ENCODE measurements around the gene GMPR2.
"Not testable (repeated sequence)": the region's sequence is repeated elsewhere in the genome, so short reads cannot be mapped to it uniquely, and the experiment has no call there.

The GMPR2 gene

DNA sequence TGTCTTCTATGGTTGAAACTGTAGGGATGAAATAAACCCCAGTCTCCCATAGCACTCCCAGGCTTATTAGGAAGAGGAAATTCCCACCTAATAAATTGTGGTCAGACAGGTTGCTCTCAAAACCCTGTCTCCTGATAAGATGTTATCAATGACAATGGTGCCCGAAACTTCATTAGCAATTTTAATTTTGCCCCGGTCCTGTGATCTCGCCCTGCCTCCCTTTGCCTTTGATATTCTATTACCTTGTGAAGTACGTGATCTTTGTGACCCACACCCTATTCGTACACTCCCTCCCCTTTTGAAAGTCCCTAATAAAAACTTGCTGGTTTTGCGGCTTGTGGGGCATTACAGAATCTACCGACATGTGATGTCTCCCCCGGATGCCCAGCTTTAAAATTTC, 30.2 kb upstream of the GMPR2 start:
- not testable (repeated sequence) for DNase-seq (ENCODE audit: low spot score)

DNA sequence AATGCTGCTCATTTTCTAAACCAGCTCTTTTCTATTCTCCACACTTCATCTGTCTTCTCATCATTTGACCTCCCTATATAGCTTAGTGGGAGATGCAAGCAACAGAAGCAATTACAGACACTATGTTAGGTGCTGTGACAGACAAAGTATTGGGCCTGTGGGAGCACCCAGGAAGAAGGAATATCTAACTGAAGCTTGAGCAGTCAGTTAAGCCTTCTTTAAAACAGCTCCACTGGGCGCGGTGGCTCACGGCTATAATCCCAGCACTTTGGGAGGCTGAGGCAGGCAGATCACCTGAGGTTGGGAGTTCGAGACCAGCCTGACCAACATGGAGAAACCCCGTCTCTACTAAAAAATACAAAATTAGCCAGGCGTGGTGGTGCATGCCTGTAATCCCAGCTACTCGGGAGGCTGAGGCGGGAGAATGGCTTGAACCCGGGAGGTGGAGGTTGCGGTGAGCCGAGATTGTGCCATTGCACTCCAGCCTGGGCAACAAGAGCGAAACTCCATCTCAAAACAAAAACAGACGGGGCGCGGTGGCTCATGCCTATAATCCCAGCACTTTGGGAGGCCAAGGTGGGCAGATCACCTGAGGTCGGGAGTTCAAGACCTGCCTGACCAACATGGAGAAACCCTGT, 29.4 kb upstream of the GMPR2 start:
- DNase-seq (ENCODE audit: low spot score) = not testable (repeated sequence)

DNA sequence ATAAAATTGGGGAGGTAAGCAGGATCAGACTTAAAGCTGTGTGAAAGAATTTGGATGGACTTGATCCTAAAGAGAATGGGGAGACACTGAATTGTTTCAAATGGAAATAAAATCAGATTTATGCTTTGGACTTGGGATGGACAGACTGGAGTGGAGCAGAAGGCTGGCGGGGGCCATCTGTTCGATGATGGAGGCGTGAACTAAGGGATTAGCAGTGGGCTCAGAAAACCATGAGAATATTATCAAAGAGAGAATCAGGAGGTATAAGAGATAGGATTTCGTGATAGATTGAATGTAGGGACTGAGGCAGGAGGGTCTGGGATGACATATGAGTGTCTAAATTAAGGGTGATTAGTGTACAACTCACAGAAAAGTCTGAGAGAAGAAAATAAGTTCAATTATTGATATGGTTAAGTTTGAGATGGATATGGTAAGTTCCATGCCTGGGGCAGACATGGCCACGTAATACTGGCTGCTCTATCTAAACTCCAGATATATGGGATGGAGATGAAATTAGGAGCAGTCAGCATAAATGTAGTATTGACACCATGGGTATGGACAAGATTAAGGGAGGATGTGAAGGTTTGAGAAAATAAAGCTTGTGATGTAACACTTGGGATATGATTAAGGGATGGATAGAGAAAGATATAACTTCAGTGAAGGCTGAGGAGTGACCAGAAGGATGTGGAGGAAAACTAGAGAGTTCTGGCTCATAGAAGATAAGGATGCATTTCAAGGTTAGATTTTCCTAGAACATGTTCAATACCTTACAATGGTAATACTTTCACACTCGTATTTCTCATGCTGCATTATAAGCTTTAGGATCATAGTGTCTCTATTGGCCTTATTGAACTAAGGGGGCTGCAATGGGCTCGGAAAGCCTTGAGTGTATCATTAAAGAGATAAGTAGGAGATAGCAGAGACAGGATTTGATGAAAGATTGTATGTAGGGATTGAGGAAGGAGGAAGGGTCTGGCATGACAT, 28.3 kb upstream of the GMPR2 start:
- DNase-seq (ENCODE audit: low spot score) = no peak

DNA sequence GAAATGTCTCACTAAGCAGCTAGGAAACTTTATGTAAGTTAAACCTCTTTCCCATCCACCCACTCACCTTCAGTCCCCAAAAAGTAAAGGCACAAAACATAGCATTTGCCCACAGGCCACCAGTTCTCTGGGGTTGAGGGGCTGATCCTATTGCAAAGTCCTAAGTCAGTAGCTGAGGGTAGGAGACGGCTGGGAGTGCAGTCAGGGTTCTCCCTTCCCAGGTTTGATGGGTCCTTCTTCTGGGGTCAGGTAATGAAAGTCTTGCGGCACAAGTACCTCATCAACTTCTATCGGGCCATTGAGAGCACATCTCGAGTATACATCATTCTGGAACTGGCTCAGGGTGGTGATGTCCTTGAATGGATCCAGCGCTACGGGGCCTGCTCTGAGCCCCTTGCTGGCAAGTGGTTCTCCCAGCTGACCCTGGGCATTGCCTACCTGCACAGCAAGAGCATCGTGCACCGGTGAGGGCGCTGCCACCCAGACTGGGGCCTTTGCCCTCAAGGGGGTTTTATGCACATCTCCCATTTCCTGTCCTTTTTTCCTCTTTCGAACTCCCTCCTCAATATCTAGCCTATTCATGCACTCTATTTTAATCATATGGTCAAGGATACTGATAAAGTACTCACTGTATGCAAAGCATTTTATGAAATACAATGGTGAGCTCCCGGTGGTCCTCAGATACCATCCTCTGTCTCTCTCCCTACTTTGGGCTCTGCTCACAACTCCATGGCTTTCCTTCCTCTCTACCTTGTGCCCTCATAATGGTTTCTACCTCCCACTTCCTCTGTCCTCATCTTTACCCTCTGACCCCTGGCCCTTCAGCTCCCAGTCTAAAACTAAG, 26.2 kb upstream of the GMPR2 start:
- DNase-seq (ENCODE audit: low spot score) = no peak

DNA sequence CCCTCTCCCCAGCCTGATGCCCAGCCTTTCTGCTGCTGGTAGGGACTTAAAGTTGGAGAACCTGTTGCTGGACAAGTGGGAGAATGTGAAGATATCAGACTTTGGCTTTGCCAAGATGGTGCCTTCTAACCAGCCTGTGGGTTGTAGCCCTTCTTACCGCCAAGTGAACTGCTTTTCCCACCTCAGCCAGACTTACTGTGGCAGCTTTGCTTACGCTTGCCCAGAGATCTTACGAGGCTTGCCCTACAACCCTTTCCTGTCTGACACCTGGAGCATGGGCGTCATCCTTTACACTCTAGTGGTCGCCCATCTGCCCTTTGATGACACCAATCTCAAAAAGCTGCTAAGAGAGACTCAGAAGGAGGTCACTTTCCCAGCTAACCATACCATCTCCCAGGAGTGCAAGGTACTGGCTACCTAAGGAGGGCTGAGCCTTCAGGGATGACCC, 25.6 kb upstream of the GMPR2 start:
- DNase-seq (ENCODE audit: low spot score) = no peak

DNA sequence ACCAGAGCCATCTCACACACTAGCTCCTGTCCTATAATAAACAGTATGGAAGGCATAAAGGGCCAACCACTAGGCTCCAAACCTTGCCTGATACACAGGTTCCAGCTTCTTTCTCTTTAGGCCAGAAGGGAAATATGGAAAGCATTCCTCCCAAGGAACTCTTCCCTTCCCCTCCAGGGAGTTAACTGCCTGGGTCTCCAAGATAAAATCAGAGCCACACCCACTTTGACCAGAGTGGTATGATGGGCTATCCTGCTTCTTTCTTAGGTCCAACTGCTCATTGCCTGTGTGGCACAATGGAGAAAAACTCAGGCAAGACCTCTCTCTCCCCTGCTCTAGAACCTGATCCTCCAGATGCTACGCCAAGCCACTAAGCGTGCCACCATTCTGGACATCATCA, 25.1 kb upstream of the GMPR2 start:
- DNase-seq (ENCODE audit: low spot score) = no peak

DNA sequence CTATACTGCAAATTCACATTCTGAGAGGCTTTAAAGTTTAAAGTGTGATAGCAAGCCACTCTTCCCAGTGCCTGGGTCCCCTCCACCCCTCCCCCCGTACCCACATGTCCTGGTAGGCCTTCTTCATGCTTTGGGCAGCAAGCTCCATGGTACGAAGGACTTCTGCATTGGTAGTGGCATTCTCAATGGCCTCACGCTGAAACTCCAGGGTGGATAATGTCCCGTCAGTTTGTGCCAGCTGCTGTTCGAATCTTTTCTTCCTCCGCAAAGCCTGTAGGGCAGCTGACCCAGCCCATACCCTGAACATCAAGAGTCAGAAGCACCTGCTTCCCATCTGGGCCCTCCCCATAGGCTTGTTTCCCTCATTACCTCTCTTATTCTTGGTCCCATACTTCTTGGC, 21.4 kb upstream of the GMPR2 start:
- DNase-seq (ENCODE audit: low spot score) = no peak

DNA sequence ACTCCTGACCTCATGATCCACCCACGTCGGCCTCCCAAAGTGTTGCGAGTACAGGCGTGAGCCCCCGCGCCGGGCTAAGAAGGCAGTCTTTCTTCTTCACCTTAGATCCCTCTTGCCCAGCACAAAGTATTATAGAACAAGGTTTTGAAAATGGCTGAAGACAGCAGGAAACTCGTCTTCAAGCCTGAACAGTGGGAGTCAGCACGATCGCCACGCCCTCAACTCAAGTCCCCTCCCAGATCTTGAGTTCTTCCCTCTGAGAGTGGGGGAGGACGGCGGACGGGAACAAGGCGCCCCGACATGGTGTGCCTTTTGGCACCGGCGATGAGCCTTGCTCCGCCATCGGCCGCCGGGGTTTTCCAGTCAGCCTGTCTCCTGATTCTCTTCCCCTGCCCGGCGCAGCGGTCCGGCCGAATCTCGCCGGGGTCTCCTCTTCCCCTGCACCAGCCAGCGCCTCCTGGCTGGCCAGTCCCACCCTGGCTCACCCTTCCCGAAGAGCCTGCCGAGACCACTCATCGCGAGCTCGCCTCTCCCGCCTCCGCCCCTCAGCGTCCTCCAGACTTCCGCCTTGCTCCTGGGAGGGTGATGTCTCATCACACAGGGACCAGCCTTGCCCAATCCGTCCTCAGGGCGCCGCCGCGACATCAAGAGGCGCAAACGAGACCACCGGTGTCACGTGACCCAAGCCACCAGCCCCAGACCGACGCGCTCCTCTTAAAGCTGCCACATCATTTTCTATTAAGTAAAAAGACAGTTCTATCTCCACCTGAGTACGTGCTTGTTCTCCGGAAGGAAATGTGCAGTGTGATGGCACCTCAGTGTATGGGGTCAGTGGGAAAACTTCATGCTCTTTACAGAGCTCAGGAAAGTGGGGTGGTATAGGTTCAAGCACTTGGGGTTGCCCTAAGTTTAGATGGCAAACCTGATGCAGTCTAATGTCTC, 19.5 kb upstream of the GMPR2 start, which contains the start of gene CHMP4A:
TSS of gene CHMP4A (minus strand) at position 565 of the 942 bp plus-strand sequence. CDS start at position 516, 49 bp downstream.
- DNase-seq (ENCODE audit: low spot score) = peak; percentile 97

DNA sequence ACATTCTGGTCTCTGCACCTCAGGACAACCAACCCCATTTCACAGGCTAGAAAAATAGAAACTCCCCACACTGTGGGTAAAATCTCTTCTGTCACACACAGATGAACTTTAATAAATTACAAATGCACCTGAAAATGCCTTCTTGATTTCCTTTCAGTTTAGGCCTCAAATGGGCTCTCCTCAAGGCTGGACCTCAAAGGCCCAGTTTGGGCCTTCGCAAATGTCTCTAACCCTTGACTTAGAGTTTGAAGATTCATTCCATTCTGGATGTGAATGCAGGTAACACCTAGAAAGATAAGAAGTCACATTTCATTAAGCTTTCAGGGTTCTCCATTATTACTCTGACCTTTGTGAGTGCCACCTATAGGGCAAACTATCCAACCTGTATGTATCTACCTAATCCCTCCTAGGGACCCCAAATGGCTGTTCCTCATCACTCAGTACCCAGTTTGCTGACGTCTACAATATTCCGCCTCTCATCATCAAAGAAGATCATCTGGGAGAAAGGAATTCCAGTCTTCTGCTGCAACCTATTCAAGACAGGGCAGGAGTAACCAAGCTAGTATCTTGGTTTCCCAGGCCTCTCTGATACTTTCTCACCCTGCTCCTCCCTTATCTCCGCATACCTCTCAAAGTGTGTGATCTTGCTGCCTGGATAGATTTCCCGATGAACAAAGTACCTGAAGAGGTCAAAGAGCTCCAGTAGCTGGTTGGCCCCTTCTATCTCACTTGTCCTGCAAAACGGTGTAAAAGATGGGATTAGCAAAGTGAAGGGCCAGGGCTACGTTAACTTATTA, 18.7 kb upstream of the GMPR2 start:
- DNase-seq (ENCODE audit: low spot score) = no peak

DNA sequence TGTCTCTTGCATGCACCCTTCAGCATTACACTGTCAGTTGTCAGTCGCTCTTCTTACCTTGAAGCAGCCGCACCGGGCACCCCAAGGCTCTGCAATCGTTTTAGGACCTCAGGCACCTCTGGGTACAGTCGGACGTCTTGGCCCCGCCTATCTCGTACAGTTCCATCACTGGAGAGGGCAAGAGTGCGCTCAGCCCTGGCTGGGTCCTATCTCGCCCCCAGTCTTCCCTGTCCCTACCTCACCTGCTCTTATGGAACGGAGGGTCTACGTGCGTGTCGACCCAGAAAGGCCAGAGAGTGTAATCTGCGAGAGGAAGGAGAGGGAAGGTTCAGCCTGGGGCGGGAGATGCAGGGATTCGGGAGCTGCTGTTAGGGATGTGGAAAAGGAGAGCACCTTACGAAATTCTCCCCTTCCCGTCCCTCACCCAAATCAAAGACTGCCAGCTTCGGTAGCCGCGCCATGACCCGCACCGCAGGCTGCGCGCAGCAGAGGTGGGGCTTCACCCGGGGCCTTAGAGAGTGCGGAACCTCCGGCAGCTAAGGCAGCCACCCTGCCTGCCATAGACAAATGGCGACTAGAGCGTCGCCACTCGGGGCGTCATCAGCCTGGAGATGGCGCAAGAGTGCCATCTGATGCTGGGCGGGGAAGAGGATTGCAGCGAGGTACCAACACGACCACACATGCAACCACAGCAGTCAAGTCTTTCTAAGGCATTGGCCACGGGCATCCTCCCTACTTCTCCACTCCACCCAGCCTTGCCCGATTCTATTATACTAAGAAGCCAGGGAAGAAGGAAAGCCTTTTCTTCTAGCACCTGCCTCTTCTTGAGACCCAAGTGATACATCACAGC, 17.0 kb upstream of the GMPR2 start, which contains the start of gene MDP1:
TSS of gene MDP1 (minus strand) at position 572 of the 850 bp plus-strand sequence. CDS start at position 461, 111 bp downstream.
- peak; percentile 96 for DNase-seq (ENCODE audit: low spot score)

DNA sequence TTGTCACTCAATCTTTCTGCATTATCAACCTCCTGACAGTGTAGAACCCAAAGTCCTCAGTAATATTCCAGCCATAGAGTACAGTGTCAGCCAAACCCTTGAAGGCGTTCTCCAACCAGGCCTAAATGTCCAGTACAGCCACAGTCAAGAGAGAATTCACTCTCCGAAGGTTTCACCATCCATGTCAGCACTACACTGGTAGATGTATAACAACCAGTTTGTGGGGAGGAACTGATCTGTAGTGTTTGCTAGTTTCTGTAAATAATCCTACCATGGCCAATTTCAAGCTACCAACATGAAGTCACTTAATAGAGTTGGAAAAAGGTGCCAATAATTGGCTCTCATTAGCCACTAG, 16.4 kb upstream of the GMPR2 start:
- DNase-seq (ENCODE audit: low spot score) = no peak

DNA sequence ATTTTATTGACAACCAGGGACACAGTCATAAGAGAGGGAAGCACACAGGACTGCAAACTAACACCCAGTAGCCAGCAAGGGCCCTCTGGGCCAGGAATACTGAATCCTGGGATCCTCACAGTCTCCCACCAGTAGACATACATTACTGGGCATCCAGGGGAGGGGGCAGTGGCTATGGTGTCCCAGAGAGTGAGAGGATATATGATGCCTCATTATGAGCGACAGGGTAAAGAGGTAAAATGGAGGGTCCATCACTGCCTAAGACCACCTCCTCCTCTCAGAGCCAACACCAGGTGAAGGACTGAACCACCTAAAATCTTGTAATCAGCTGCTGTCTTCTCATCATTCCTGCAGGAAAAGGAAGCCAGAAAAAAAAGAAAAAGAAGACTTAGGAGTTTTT, 15.9 kb upstream of the GMPR2 start:
- DNase-seq (ENCODE audit: low spot score) = not testable (repeated sequence)

DNA sequence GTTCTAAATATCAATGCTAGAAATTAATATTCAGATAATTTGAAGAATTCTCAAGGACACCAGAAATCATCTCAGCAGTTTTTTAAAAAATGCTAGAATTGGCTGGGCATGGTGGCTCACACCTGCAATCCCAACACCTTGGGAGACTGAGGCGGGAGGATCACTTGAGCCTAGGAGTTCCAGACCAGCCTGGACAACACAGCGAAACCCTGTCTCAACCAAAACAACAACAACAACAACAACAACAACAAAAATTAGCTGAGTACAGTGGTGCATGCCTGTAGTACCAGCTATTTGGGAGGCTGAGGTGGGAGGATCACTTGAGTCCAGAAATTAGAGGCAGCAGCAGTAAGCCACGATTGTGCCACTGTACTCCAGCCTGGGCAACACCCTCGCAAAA, 13.6 kb upstream of the GMPR2 start:
- no peak for DNase-seq (ENCODE audit: low spot score)

DNA sequence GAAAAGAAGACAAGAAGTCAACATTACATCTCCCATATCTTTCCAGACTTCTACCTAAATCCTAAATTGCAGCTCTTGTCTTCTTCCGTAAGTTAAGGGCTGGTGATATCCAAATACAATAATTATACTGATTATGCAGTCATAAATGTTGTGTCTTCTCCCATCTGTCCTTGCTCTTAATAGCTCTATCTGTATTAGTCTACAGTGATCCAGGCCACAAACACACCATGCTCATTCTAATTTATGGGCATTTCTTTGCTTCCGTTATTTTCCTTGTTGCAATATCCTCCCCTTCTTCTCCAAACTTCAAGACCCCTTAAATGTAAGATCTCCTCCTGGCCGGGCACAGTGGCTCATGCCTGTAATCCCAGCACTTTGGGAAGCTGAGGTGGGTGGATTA, 13.2 kb upstream of the GMPR2 start:
- DNase-seq (ENCODE audit: low spot score) = no peak

DNA sequence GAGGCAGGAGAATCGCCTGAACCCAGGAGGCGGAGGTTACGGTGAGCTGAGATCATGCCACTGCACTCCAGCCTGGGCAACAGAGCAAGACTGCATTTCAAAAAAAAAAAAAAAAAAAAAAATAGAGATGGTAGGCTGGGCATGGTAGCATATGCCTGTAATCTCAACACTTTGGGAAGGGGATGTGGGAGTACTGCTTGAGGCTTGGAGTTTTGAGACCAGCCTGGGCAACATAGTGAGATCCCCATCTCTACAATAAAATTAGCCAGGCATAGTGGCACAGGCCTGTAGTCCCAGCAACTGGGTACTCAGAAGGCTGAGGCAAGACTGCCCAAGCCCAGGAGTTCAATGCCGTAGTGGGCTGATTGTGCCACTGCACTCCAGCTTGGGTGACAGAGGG, 9.7 kb upstream of the GMPR2 start:
- not testable (repeated sequence) for DNase-seq (ENCODE audit: low spot score)

DNA sequence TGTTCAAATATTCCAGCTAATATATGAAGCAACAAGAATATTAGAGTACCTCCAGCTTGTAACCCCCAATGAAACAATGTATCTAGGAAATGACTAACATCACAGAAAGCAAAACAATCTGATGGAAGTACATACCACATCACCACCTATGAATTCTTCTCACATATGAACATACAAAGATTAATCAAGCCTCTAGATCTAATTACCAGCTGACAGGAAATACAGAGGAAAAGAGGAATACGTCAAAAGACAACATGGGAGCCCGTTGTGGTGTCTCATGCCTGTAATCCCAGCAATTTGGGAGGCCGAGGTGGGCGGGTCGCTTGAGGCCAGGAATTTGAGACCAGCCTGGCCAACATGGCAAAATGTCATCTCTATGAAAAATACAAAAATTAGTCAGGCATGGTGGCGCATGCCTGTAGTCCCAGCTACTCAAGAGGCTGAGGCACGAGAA, 8.1 kb upstream of the GMPR2 start:
- no peak for DNase-seq (ENCODE audit: low spot score)

DNA sequence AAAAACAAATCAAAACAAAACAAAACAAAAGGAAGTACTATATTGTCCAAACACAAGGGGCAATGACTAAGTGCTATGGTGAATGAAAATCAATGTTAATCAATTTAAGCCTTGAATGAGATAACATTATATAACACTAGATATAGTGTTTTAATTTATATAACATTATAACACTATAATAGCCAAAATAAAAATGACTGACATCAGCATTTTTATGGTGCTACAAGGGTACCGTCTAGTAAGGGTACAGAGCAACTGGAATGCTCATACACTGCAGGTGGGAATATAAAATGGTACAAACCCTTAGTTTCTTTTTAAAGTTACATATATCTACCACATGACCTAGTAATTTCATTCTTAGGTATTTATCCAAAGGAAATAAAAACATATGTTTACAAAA, 6.3 kb upstream of the GMPR2 start:
- no peak for DNase-seq (ENCODE audit: low spot score)

DNA sequence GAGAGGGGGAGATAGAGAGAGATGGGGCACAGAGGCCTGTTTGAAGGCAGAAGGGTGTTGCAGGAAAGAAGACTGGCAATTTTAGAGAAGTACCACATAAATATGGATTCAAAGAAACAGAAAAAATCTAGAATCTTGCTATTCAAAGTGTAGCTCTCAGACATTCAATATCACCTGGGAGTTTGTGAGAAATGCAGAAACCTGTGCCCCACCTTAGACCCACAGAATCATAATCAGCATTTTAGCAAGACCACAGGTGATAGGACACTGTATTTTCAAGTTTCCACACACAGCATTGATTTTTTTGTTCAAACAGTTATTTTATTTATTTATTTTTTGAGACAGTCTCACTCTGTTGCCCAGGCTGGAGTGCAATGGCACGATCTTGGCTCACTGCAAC, 3.8 kb upstream of the GMPR2 start:
- DNase-seq (ENCODE audit: low spot score) = no peak
